ENCODE results near the gene CARD19. TPM values are rescaled to one million over a fixed set of nuclear protein-coding genes. Genes with fewer than 3 reads are reported as not detected.
"Not testable (repeated sequence)": the region's sequence is repeated elsewhere in the genome, so short reads cannot be mapped to it uniquely, and the experiment has no call there.

The CARD19 gene
- total RNA-seq, 4 donors from 2014 or later = 53.4 to 93.6 (median 60.7) TPM

GRCh38 chr9:93099551-93100275 lies 3.7 kb downstream of the CARD19 start:
- no peak for DNase-seq (ENCODE audit: low spot score in 2 of 2)
- TF ChIP-seq POLR2A (IDR thresholded peaks at IDR 0.05) (no peak), EP300 (IDR thresholded peaks at IDR 0.05) (no peak), CTCF (IDR thresholded peaks at IDR 0.05) (no peak)
- Histone ChIP-seq H3K36me3 (peaks cover 0 to 7% (median 0%) of the 10 kb centered on the region in 3 donors), H3K27ac (peak overlapping the region in 3 of 4 donors; percentile 95 to 98 (median 97)), H3K27me3 (no peaks in the 10 kb centered on the region), H3K4me1 (peaks cover 0 to 44% (median 33%) of the 10 kb centered on the region in 4 donors), H3K4me3 (no peak overlapping the region), H3K9me3 (peaks cover 0 to 12% (median 5%) of the 10 kb centered on the region in 4 donors)
- WGBS, 2 donors = 83 to 87% methylated on average over 12 to 16 of the region's 16 CpGs

GRCh38 chr9:93100276-93100636 lies 4.2 kb downstream of the CARD19 start:
- peaks cover 0 to 39% (median 29%) of the 10 kb centered on the region in 4 donors for H3K4me1 ChIP-seq
- peaks cover 0 to 7% (median 0%) of the 10 kb centered on the region in 3 donors for H3K36me3 ChIP-seq
- WGBS, 2 donors = 92 to 95% methylated on average over 8 of the region's 8 CpGs
- no peak overlapping the region for H3K27ac ChIP-seq
- no peak for TF ChIP-seq CTCF (IDR thresholded peaks at IDR 0.05)
- TF ChIP-seq EP300 (IDR thresholded peaks at IDR 0.05) = no peak
- H3K9me3 ChIP-seq = peaks cover 0 to 12% (median 5%) of the 10 kb centered on the region in 4 donors
- H3K4me3 ChIP-seq = no peak overlapping the region
- no peaks in the 10 kb centered on the region for H3K27me3 ChIP-seq
- DNase-seq (ENCODE audit: low spot score in 2 of 2) = no peak

- H3K9me3 ChIP-seq = peaks cover 0 to 12% (median 5%) of the 10 kb centered on the region in 4 donors
- DNase-seq (ENCODE audit: low spot score in 2 of 2); H3K27me3 ChIP-seq; H3K4me3 ChIP-seq; H3K36me3 ChIP-seq; H3K27ac ChIP-seq: not testable (repeated sequence)
- H3K4me1 ChIP-seq = peaks cover 0 to 39% (median 29%) of the 10 kb centered on the region in 4 donors
- WGBS, 2 donors = 96% methylated on average over 11 of the region's 11 CpGs
These were observed 5.1 kb downstream of the CARD19 start for GRCh38 chr9:93101086-93101485.

- H3K27me3 ChIP-seq = no peaks in the 10 kb centered on the region
- no peak overlapping the region for H3K27ac ChIP-seq
- TF ChIP-seq POLR2A (IDR thresholded peaks at IDR 0.05) (no peak), CTCF (IDR thresholded peaks at IDR 0.05) (no peak), EP300 (IDR thresholded peaks at IDR 0.05) (no peak)
- H3K4me1 ChIP-seq = peaks cover 0 to 22% (median 2%) of the 10 kb centered on the region in 4 donors
- peaks cover 0 to 37% (median 4%) of the 10 kb centered on the region in 3 donors for H3K36me3 ChIP-seq
- no peak overlapping the region for H3K4me3 ChIP-seq
- DNase-seq (ENCODE audit: low spot score in 2 of 2) = no peak
- H3K9me3 ChIP-seq = peaks cover 0 to 12% (median 5%) of the 10 kb centered on the region in 4 donors
- 95 to 97% methylated on average over 1 of the region's 1 CpG for WGBS, 2 donors
These were observed 9.6 kb downstream of the CARD19 start for GRCh38 chr9:93105620-93106019.

- no peak overlapping the region for H3K4me3 ChIP-seq
- peaks cover 0 to 53% (median 14%) of the 10 kb centered on the region in 3 donors for H3K36me3 ChIP-seq
- no peak for TF ChIP-seq CTCF (IDR thresholded peaks at IDR 0.05)
- TF ChIP-seq EP300 (IDR thresholded peaks at IDR 0.05) = no peak
- no peak for TF ChIP-seq POLR2A (IDR thresholded peaks at IDR 0.05)
- peaks cover 0 to 12% (median 5%) of the 10 kb centered on the region in 4 donors for H3K9me3 ChIP-seq
- H3K4me1 ChIP-seq = peaks cover 0 to 22% (median 2%) of the 10 kb centered on the region in 4 donors
- no peaks in the 10 kb centered on the region for H3K27me3 ChIP-seq
- no peak overlapping the region for H3K27ac ChIP-seq
- 83 to 85% methylated on average over 14 of the region's 14 CpGs for WGBS, 2 donors
- DNase-seq (ENCODE audit: low spot score in 2 of 2) = no peak
These were observed 11.3 kb downstream of the CARD19 start for GRCh38 chr9:93107151-93107824.
